GM21447 (cell line): ENCODE results near the gene TMEM258.

Experiments
- ATAC-seq: cut with Tn5 transposase; IDR thresholded peaks from one replicate; pipeline ENCODE4 v1.9.1; 2021; ENCODE audit not compliant: unreplicated experiment

The TMEM258 gene

DNA sequence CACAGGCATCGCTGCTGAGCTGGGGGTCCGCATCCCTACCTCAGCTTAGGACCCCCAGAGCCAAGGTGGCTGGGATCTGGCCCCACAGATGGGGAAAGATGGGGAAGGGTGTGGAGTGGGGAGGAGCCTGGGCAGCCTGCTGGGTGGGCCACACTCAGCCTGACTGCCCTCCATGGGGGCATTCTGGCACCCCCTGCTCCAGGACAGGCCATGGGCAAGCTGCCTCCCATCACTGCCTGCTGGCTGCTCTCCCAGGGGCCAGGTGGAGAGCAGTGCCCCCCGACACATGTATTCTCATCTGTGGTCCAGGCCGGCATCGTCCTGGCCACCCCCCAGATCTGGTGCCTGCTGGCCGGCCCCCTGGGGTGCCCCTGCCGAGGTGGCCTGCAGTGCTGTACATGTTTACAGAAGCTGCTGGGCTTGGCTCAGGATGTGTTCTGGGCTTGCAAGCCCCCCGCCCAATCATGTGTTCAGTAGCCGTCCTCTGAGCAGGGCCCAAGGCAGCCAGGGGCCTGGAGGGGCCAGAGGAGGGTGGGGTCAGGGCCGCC, 47.7 kb downstream of the TMEM258 start:
- ATAC-seq = no peak

DNA sequence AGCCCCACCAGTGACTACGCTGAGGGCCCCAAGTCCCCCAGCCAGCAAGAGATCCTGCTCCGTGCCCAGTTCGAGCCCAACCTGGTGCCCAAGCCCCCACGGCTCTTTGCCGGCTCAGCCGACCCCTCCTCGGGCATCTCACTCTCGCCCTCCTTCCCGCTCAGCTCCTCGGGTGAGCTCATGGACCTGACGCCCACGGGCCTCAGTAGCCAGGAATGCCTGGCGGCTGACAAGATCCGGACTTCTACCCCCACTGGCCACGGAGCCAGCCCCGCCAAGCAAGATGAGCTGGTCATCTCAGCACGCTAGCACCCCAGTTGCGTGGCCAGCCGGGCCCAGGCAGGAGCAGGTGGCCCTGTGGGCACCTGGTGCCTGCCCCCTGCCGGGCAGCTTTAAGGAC, 48.2 kb downstream of the TMEM258 start:
- no peak for ATAC-seq

DNA sequence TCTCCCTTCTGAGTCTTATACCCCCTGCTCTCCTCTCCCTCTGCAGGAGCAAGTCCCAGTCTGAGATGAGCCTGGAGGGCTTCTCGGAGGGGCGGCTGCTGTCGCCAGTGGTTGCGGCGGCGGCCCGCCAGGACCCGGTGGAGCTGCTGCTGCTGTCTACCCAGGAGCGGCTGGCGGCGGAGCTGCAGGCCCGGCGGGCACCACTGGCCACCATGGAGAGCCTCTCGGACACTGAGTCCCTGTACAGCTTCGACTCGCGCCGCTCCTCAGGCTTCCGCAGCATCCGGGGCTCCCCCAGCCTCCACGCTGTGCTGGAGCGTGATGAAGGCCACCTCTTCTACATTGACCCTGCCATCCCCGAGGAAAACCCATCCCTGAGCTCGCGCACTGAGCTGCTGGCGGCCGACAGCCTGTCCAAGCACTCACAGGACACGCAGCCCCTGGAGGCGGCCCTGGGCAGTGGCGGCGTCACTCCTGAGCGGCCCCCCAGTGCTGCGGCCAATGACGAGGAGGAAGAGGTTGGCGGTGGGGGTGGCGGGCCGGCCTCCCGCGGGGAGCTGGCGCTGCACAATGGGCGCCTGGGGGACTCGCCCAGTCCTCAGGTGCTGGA, 48.8 kb downstream of the TMEM258 start:
- no peak for ATAC-seq

DNA sequence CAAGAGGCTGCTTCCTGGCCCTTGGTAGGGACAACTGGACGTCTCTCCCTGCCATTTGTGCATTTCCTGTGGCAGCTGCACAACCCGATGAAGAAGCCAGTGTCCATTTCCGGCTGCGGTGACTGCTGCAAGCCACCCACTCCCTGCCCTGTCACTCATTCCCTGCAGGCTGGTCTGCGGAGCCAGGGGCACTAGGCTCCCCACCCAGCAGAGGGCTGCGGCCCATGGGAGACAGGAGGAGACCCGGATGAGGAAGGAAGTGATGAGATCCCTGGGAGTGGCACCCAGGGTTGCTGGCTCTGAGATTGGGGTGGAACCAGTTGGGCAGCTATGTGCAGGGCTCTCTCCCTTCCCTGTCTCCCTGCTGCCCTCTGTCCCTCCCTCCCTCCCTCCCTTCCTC, 50.0 kb downstream of the TMEM258 start:
- ATAC-seq = no peak

DNA sequence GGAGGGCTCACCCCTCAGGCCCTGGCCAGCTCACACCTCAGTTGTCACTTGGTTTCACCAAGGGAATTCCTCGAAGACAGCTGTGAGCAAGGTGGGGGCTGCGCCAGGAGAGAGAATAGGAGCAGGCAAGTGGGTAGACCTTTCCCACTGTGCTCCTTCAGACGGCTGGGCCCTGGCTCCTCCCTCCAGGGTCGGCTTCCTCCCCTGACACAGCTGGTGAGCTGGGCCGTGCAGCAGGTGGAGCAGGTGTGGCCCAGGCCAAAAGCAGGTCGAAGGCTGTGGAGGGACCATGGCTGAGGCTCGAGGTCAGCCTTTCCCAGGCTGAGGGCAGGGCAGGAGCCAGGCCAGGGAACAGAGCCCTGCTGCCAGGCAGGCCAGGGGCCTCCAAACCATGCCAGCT, 52.4 kb downstream of the TMEM258 start:
- ATAC-seq = no peak

DNA sequence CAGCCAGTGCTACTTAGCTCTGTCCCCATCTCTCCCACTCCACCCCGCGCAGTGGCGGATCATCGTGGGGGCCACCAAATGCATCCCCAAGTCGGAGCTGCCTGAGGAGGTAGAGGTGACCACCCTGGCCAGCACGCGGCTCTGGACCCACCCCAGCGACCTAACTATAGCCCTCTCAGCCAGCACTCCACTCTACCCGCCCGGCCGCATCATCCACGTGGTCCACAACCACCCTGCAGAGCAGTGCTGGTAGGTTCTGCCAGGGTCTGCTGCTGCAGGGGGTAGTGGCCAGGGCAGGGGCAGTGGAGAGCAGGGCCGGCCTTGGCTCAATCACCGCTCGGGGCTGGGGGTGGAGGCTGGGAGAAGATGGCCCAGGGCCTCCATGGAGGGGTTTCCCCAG, 53.0 kb downstream of the TMEM258 start:
- ATAC-seq = no peak
